ENCODE results near the gene MINDY4.

DNA sequence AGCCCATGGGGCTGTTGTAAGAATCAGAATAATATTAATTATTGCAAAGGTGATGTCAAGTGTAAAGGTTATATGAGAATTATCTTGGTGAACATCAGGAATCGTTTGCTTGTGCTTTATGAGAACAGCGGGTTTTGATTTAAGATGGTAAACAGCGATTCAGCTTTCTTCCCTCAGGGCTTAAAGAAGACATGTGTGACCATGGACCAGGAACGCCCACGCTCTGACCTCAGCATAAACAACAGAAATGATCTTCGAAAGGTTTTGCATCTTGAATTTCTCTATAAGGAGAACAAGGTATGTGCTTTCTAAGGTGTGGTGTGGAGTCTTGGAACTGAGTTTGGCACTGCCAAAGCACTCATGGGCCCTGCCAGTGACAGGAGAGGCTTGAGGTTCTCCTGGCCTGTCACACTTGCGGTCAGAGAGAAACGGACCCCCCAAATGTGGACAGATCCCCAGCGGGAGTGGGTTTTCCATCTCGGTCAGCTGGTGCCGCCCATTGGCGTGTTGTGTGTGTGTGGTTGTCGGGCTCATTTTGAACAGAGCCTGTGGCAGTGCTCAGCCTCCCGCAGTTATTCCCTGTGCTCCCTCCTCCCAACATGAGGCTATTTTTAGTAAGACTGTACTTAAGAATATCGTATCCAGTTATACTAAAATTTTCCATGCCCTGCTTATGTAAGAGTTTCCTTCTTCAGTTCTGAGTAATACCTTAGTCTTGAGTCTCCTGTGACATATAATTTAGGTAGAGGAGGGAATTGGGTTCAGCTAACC, 7.2 kb downstream of the MINDY4 start:
- TF ChIP-seq ZNF221 (tag by site-specific recombination; IDR thresholded peaks at IDR 0.05; ENCODE audit: borderline replicate concordance) (no peak), ZBTB8A (tag by site-specific recombination; IDR thresholded peaks at IDR 0.05) (no peak), TCF7L2 (IDR thresholded peaks at IDR 0.05; ENCODE audit: borderline replicate concordance, low read depth, low read length) (no peak), KLF16 (tag by site-specific recombination; IDR thresholded peaks at IDR 0.05) (no peak), ZNF155 (tag by site-specific recombination; IDR thresholded peaks at IDR 0.05) (no peak), ZNF24 (tag by site-specific recombination; IDR thresholded peaks at IDR 0.05) (no peak), HOXC10 (CRISPR knock-in tag; IDR thresholded peaks at IDR 0.05) (no peak)
- TF ChIP-seq, protein P1, sequence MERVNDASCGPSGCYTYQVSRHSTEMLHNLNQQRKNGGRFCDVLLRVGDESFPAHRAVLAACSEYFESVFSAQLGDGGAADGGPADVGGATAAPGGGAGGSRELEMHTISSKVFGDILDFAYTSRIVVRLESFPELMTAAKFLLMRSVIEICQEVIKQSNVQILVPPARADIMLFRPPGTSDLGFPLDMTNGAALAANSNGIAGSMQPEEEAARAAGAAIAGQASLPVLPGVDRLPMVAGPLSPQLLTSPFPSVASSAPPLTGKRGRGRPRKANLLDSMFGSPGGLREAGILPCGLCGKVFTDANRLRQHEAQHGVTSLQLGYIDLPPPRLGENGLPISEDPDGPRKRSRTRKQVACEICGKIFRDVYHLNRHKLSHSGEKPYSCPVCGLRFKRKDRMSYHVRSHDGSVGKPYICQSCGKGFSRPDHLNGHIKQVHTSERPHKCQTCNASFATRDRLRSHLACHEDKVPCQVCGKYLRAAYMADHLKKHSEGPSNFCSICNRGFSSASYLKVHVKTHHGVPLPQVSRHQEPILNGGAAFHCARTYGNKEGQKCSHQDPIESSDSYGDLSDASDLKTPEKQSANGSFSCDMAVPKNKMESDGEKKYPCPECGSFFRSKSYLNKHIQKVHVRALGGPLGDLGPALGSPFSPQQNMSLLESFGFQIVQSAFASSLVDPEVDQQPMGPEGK (tag by site-specific recombination; IDR thresholded peaks at IDR 0.05), result no peak
- TF ChIP-seq, protein P2, sequence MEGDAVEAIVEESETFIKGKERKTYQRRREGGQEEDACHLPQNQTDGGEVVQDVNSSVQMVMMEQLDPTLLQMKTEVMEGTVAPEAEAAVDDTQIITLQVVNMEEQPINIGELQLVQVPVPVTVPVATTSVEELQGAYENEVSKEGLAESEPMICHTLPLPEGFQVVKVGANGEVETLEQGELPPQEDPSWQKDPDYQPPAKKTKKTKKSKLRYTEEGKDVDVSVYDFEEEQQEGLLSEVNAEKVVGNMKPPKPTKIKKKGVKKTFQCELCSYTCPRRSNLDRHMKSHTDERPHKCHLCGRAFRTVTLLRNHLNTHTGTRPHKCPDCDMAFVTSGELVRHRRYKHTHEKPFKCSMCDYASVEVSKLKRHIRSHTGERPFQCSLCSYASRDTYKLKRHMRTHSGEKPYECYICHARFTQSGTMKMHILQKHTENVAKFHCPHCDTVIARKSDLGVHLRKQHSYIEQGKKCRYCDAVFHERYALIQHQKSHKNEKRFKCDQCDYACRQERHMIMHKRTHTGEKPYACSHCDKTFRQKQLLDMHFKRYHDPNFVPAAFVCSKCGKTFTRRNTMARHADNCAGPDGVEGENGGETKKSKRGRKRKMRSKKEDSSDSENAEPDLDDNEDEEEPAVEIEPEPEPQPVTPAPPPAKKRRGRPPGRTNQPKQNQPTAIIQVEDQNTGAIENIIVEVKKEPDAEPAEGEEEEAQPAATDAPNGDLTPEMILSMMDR (tag by site-specific recombination; IDR thresholded peaks at IDR 0.05), result no peak
- TF ChIP-seq, protein P3, sequence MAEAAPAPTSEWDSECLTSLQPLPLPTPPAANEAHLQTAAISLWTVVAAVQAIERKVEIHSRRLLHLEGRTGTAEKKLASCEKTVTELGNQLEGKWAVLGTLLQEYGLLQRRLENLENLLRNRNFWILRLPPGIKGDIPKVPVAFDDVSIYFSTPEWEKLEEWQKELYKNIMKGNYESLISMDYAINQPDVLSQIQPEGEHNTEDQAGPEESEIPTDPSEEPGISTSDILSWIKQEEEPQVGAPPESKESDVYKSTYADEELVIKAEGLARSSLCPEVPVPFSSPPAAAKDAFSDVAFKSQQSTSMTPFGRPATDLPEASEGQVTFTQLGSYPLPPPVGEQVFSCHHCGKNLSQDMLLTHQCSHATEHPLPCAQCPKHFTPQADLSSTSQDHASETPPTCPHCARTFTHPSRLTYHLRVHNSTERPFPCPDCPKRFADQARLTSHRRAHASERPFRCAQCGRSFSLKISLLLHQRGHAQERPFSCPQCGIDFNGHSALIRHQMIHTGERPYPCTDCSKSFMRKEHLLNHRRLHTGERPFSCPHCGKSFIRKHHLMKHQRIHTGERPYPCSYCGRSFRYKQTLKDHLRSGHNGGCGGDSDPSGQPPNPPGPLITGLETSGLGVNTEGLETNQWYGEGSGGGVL (tag by site-specific recombination; IDR thresholded peaks at IDR 0.05), result no peak
- TF ChIP-seq, protein P4, sequence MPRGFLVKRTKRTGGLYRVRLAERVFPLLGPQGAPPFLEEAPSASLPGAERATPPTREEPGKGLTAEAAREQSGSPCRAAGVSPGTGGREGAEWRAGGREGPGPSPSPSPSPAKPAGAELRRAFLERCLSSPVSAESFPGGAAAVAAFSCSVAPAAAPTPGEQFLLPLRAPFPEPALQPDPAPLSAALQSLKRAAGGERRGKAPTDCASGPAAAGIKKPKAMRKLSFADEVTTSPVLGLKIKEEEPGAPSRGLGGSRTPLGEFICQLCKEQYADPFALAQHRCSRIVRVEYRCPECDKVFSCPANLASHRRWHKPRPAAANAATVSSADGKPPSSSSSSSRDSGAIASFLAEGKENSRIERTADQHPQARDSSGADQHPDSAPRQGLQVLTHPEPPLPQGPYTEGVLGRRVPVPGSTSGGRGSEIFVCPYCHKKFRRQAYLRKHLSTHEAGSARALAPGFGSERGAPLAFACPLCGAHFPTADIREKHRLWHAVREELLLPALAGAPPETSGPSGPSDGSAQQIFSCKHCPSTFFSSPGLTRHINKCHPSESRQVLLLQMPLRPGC (tag by site-specific recombination; IDR thresholded peaks at IDR 0.05), result no peak
